Hair follicle dermal papilla cell (primary cell): ENCODE results near the gene SMARCC1. TPM values are rescaled to one million over a fixed set of nuclear protein-coding genes. Genes with fewer than 3 reads are reported as not detected.

ENCODE experiments used
- small RNA-seq: library from RNA; depleted of rRNA; stranded (forward); fragments of <200 nt; gene quantifications from one replicate; pipeline ENCODE3, GENCODE V24; 2012
- total RNA-seq: library from RNA; depleted of rRNA; stranded (reverse); fragments of >200 nt; gene quantifications from 2 replicates; pipeline ENCODE4 v1.2.3, GENCODE V29; 2012

SMARCC1 gene
- total RNA-seq = 36.1 and 41.4 TPM in 2 replicates

GRCh38 chr3:47781685-47782445, at the start of gene SMARCC1:
SMARCC1 (minus strand) TSS chr3:47781893; CDS start chr3:47781797, 96 bp downstream.

GRCh38 chr3:47802734-47803479, 21.2 kb upstream of the SMARCC1 start, which contains the start of gene DHX30:
DHX30 (plus strand) TSS chr3:47803138; CDS start chr3:47810684, 7,546 bp downstream.

GRCh38 chr3:47578691-47579632, 202.7 kb downstream of the SMARCC1 start, which contains the start of gene CSPG5:
CSPG5 (minus strand) TSS chr3:47578865; CDS start chr3:47578693, 172 bp downstream.

Small RNAs within 50 kb of the gene (small RNA-seq; reads per million reads assigned to genes)
- gene RF02271 = not detected
- not detected for gene RN7SL870P

Other genes with a start within 250 kb of the SMARCC1 start
- 0.16 and 0.24 TPM in 2 replicates for gene CSPG5, start 203.0 kb downstream of the SMARCC1 start, total RNA-seq
- gene DHX30, start 21.2 kb upstream of the SMARCC1 start, total RNA-seq = 68.7 and 76.9 TPM in 2 replicates
- gene MAP4, start 234.5 kb upstream of the SMARCC1 start, total RNA-seq = 213 and 224 TPM in 2 replicates